Measurements from ENCODE around the gene TFPI. TPM values are rescaled to one million over a fixed set of nuclear protein-coding genes. Genes with fewer than 3 reads are reported as not detected.
"Not testable (repeated sequence)": the region's sequence is repeated elsewhere in the genome, so short reads cannot be mapped to it uniquely, and the experiment has no call there.

The TFPI gene
- total RNA-seq, 5 donors from 2014 or later (not counting 1 experiment from before 2014, with no cell fraction given) = 0.47 to 1.5 (median 1.0) TPM

GRCh38 chr2:187525163-187525900 lies 28.9 kb downstream of the TFPI start:
- no peaks in the 10 kb centered on the region for H3K27me3 Mint-ChIP-seq
- ATAC-seq (replicated peaks in 1 of 4) = no peak

DNA sequence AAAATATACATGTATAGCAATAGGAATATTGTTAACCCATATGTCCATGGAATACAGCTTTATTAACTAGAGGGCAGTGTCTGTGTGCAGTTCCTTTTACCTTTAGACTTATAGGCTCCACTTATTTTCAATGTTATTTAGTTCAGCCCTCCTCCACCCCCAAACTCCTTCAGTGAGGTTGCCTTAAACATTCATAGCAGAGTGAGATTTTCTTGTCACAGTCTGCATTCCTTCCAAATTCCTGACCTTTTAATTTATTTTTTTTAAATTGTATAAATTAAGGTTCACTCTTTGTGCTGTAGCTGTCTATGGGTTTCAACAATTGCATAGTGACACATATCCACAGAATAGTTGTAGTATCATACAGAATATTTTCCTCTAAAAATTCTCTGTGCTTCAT lies 30.9 kb downstream of the TFPI start:
- ChIA-PET POLR2A (no interaction called here), CTCF (no interaction called here)
- no peak for ATAC-seq (replicated peaks in 1 of 4)
- H3K27me3 ChIP-seq (replicated peaks in 1 of 2; ENCODE audit: control insufficient read depth in 2 of 2, extremely low read depth in 1 of 2, insufficient read depth in 2 of 2, low read length in 1 of 2) = peaks cover 0 to 2% of the 10 kb centered on the region in 2 experiments
- H3K9me3 ChIP-seq = no peaks in the 10 kb centered on the region
- H3K4me3 Mint-ChIP-seq = no peak overlapping the region
- H3K27me3 Mint-ChIP-seq = no peaks in the 10 kb centered on the region
- no peak overlapping the region for H3K27ac ChIP-seq (ENCODE audit: low read length)
- H3K4me1 Mint-ChIP-seq = no peaks in the 10 kb centered on the region
- DNase-seq = no peak
- no peak overlapping the region for H3K27ac Mint-ChIP-seq
- H3K4me3 ChIP-seq (ENCODE audit: control insufficient read depth in 1 of 2, extremely low read depth in 1 of 2, low read length in 1 of 2) = no peak overlapping the region
- no peaks in the 10 kb centered on the region for H3K36me3 Mint-ChIP-seq
- H3K36me3 ChIP-seq (ENCODE audit: control insufficient read depth in 2 of 2, extremely low read depth in 1 of 2, insufficient read depth in 1 of 2, low read length in 1 of 2) = no peaks in the 10 kb centered on the region
- H3K9me3 Mint-ChIP-seq = no peaks in the 10 kb centered on the region
- H3K4me1 ChIP-seq (ENCODE audit: control insufficient read depth in 1 of 2, extremely low read depth in 1 of 2, insufficient read depth in 2 of 2, low read length in 2 of 2) = no peaks in the 10 kb centered on the region

More at GRCh38 chr2:187525163-187525900, 28.9 kb downstream of the TFPI start:
- Histone ChIP-seq H3K27me3 (replicated peaks in 1 of 2; ENCODE audit: control insufficient read depth in 2 of 2, extremely low read depth in 1 of 2, insufficient read depth in 2 of 2, low read length in 1 of 2) (no peaks in the 10 kb centered on the region), H3K9me3 (no peaks in the 10 kb centered on the region), H3K4me1 (ENCODE audit: control insufficient read depth in 1 of 2, extremely low read depth in 1 of 2, insufficient read depth in 2 of 2, low read length in 2 of 2) (no peaks in the 10 kb centered on the region), H3K4me3 (ENCODE audit: control insufficient read depth in 1 of 2, extremely low read depth in 1 of 2, low read length in 1 of 2) (no peak overlapping the region), H3K27ac (ENCODE audit: low read length) (no peak overlapping the region), H3K36me3 (ENCODE audit: control insufficient read depth in 2 of 2, extremely low read depth in 1 of 2, insufficient read depth in 1 of 2, low read length in 1 of 2) (no peaks in the 10 kb centered on the region)
- H3K4me3 Mint-ChIP-seq = no peak overlapping the region
- ChIA-PET CTCF (no interaction called here), POLR2A (interaction anchor here in 1 of 2 donors (0.5 kb wide), 1 partner anchor 194 kb away, joined by 5 read pairs; no protein-coding TSS in a partner anchor)
- H3K36me3 Mint-ChIP-seq = no peaks in the 10 kb centered on the region
- no peak overlapping the region for H3K27ac Mint-ChIP-seq
- DNase-seq = no peak
- no peaks in the 10 kb centered on the region for H3K9me3 Mint-ChIP-seq
- no CpG with 5 or more reads among the region's 1 CpG for WGBS (ENCODE audit: insufficient coverage)
- no peaks in the 10 kb centered on the region for H3K4me1 Mint-ChIP-seq

DNA sequence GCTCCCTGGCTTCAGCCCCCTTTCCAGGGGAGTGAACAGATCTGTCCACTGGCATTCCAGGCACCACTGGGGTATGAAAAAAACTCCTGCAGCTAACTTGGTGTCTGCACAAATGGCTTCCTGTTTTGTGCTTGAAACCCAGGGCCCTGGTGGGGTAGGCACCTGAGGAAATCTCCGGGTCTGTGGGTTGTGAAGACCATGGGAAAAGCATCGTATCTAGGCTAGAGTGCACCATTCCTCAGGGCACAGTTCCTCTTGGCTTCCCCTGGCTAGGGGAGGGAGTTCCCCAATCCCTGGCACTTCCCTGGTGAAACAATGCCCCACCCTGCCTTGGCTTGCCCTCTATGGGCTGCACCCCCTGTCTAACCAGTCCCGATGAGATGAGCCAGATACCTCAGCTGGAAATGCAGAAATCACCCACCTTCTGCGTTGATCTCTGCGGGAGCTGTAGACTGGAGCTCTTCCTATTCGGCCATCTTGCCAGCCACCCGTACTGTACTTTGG lies 34.1 kb downstream of the TFPI start:
- no peak for DNase-seq
- peaks cover 4 to 8% (median 4%) of the 10 kb centered on the region in 3 donors for H3K9me3 Mint-ChIP-seq
- H3K4me1 ChIP-seq (ENCODE audit: control insufficient read depth in 1 of 2, extremely low read depth in 1 of 2, insufficient read depth in 2 of 2, low read length in 2 of 2) = no peaks in the 10 kb centered on the region
- WGBS (ENCODE audit: insufficient coverage) = 83% methylated on average over 3 of the region's 7 CpGs
- ChIA-PET POLR2A (no interaction called here), CTCF (no interaction called here)
- H3K27ac Mint-ChIP-seq = no peak overlapping the region
- no peaks in the 10 kb centered on the region for H3K36me3 ChIP-seq (ENCODE audit: control insufficient read depth in 2 of 2, extremely low read depth in 1 of 2, insufficient read depth in 1 of 2, low read length in 1 of 2)
- H3K4me3 Mint-ChIP-seq = no peak overlapping the region
- no peak overlapping the region for H3K27ac ChIP-seq (ENCODE audit: low read length)
- no peak for ATAC-seq (replicated peaks in 1 of 4)
- no peak overlapping the region for H3K4me3 ChIP-seq (ENCODE audit: control insufficient read depth in 1 of 2, extremely low read depth in 1 of 2, low read length in 1 of 2)
- H3K27me3 Mint-ChIP-seq = no peaks in the 10 kb centered on the region
- no peaks in the 10 kb centered on the region for H3K36me3 Mint-ChIP-seq
- no peaks in the 10 kb centered on the region for H3K4me1 Mint-ChIP-seq
- peaks cover 0 to 2% of the 10 kb centered on the region in 2 experiments for H3K27me3 ChIP-seq (replicated peaks in 1 of 2; ENCODE audit: control insufficient read depth in 2 of 2, extremely low read depth in 1 of 2, insufficient read depth in 2 of 2, low read length in 1 of 2)
- H3K9me3 ChIP-seq = no peaks in the 10 kb centered on the region

DNA sequence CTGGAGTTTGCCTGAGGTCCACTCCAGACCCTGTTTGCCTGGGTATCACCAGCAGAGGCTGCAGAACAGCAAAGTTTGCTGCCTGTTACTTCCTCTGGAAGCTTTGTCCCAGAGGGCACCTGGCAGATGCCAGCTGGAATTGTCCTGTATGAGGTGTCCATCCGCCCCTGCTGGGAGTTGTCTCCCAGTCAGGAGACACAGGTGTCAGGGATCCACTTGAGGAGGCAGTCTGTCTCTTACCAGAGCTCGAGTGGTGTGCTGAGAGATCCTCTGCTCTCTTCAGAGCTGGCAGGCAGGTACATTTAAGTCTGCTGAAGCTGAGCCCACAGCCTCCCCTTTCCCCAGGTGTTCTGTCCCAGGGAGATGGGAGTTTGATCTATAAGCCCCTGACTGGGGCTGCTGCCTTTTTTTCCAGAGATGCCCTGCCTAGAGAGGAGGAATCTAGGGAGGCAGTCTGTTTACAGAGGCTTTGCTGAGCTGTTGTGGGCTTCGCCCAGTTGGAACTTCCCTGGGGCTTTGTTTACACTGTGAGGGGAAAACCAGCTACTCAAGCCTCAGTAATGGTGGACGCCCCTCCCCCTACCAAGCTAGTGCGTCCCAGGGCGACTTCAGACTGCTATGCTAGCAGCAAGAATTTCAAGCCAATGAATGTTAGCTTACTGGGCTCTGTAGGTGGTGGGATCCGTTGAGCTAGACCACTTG lies 34.7 kb downstream of the TFPI start:
- no peaks in the 10 kb centered on the region for H3K4me1 ChIP-seq (ENCODE audit: control insufficient read depth in 1 of 2, extremely low read depth in 1 of 2, insufficient read depth in 2 of 2, low read length in 2 of 2)
- POLR2A ChIA-PET = no interaction called here

GRCh38 chr2:187517750-187518361 lies 36.4 kb downstream of the TFPI start:
- CTCF ChIA-PET; H3K36me3 ChIP-seq (ENCODE audit: control insufficient read depth in 2 of 2, extremely low read depth in 1 of 2, insufficient read depth in 1 of 2, low read length in 1 of 2); H3K4me1 ChIP-seq (ENCODE audit: control insufficient read depth in 1 of 2, extremely low read depth in 1 of 2, insufficient read depth in 2 of 2, low read length in 2 of 2); DNase-seq; H3K4me3 Mint-ChIP-seq; POLR2A ChIA-PET; H3K9me3 ChIP-seq; H3K27me3 ChIP-seq (replicated peaks in 1 of 2; ENCODE audit: control insufficient read depth in 2 of 2, extremely low read depth in 1 of 2, insufficient read depth in 2 of 2, low read length in 1 of 2); H3K36me3 Mint-ChIP-seq; H3K9me3 Mint-ChIP-seq; ATAC-seq (replicated peaks in 1 of 4); H3K27ac Mint-ChIP-seq; H3K27ac ChIP-seq (ENCODE audit: low read length); H3K4me1 Mint-ChIP-seq; H3K4me3 ChIP-seq (ENCODE audit: control insufficient read depth in 1 of 2, extremely low read depth in 1 of 2, low read length in 1 of 2); H3K27me3 Mint-ChIP-seq: not testable (repeated sequence)
- WGBS (ENCODE audit: insufficient coverage) = no CpG with 5 or more reads among the region's 1 CpG

More for the DNA sequence above, 34.7 kb downstream of the TFPI start:
- Mint-ChIP-seq H3K36me3 (no peaks in the 10 kb centered on the region), H3K4me1 (no peaks in the 10 kb centered on the region), H3K4me3 (no peak overlapping the region), H3K27me3 (no peaks in the 10 kb centered on the region), H3K27ac (no peak overlapping the region), H3K9me3 (peaks cover 4 to 8% (median 4%) of the 10 kb centered on the region in 3 donors)
- Histone ChIP-seq H3K9me3 (no peaks in the 10 kb centered on the region), H3K4me3 (ENCODE audit: control insufficient read depth in 1 of 2, extremely low read depth in 1 of 2, low read length in 1 of 2) (no peak overlapping the region), H3K27ac (ENCODE audit: low read length) (no peak overlapping the region), H3K36me3 (ENCODE audit: control insufficient read depth in 2 of 2, extremely low read depth in 1 of 2, insufficient read depth in 1 of 2, low read length in 1 of 2) (no peaks in the 10 kb centered on the region), H3K27me3 (replicated peaks in 1 of 2; ENCODE audit: control insufficient read depth in 2 of 2, extremely low read depth in 1 of 2, insufficient read depth in 2 of 2, low read length in 1 of 2) (peaks cover 0 to 2% of the 10 kb centered on the region in 2 experiments)
- CTCF ChIA-PET = no interaction called here
- ATAC-seq (replicated peaks in 1 of 4) = no peak
- no peak for DNase-seq
- 57% methylated on average over 3 of the region's 7 CpGs for WGBS (ENCODE audit: insufficient coverage)

GRCh38 chr2:187516630-187517510 lies 37.4 kb downstream of the TFPI start:
- H3K36me3 ChIP-seq (ENCODE audit: control insufficient read depth in 2 of 2, extremely low read depth in 1 of 2, insufficient read depth in 1 of 2, low read length in 1 of 2); H3K4me3 Mint-ChIP-seq; H3K4me1 Mint-ChIP-seq; H3K9me3 ChIP-seq; H3K4me1 ChIP-seq (ENCODE audit: control insufficient read depth in 1 of 2, extremely low read depth in 1 of 2, insufficient read depth in 2 of 2, low read length in 2 of 2); H3K9me3 Mint-ChIP-seq; ATAC-seq (replicated peaks in 1 of 4); H3K27ac ChIP-seq (ENCODE audit: low read length); H3K27ac Mint-ChIP-seq; DNase-seq; H3K27me3 ChIP-seq (replicated peaks in 1 of 2; ENCODE audit: control insufficient read depth in 2 of 2, extremely low read depth in 1 of 2, insufficient read depth in 2 of 2, low read length in 1 of 2); H3K27me3 Mint-ChIP-seq; CTCF ChIA-PET; H3K36me3 Mint-ChIP-seq; POLR2A ChIA-PET; H3K4me3 ChIP-seq (ENCODE audit: control insufficient read depth in 1 of 2, extremely low read depth in 1 of 2, low read length in 1 of 2): not testable (repeated sequence)
- WGBS (ENCODE audit: insufficient coverage) = 84% methylated on average over 7 of the region's 15 CpGs

Data from T-cell (primary cell).